ENCODE data around the gene TCERG1L.

DNA sequence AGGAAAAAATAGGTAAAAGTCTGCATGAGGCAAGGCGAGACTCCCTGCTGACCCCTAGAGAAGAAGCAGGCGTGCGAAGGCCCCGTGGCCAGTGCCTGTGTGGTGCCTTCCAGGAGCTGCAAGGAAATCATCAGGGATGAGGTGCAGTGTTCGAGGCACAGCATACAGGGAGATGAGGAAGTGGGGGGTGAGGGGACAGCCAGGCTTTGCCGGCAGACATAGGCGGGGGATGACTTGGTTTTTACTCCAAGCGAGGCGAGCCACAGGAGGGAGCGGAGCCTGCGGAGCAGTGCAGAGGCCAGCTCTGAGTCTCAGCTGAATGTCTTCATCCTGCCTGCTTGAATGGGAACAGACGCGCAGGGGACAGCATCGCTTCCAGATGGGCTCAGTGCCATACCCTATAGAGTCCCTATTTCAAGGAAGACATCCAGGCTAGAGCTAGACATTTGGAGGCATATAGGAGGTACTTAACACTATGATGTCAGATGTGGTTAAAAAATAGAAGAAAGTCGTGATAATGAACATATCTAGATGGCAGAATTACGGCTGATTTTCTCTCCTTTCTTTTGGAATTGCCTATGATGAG is 49.5 kb downstream of the TCERG1L start:
- TF ChIP-seq POLR2A (IDR thresholded peaks at IDR 0.05; ENCODE audit: low read depth, low read length) (no peak), POLR2AphosphoS5 (IDR thresholded peaks at IDR 0.05; ENCODE audit: low read depth, low read length) (no peak), TAF1 (IDR thresholded peaks at IDR 0.05; ENCODE audit: borderline replicate concordance, low read depth, low read length) (no peak)
